ENCODE measurements around the gene PFDN2.

DNA sequence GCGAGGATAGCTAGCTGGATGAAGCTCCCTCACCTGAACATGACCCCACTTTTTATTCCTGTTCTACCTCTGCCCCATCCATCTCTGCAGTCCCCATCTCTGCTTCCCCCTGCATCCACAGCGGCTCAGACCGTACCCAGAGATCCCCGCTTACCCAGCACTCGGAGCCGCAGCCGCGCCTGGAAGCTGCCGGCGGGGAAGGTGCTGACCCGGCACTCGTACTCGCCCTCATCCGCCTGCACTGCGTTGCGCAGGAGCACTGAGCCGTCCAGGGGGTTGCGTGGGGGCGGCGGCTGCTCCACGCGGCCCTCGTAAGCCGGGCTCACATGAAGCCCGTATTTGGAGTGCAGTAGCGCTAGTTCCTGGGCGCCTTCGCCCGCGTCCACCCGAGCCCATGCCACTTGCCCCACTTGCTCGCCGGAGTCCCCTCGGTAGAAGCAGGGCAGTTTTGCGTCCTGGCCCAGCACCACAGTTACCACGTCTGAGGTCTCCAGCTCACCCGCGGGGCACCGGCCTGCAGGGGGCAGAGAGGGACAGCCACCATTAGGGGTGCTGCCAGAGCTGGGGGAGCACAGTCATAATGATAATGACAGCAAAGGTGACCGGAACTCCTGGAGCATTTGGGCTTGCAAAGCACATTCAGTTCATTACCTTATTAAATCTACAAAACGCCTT, 38.3 kb downstream of the PFDN2 start:
- TF ChIP-seq, protein P1, sequence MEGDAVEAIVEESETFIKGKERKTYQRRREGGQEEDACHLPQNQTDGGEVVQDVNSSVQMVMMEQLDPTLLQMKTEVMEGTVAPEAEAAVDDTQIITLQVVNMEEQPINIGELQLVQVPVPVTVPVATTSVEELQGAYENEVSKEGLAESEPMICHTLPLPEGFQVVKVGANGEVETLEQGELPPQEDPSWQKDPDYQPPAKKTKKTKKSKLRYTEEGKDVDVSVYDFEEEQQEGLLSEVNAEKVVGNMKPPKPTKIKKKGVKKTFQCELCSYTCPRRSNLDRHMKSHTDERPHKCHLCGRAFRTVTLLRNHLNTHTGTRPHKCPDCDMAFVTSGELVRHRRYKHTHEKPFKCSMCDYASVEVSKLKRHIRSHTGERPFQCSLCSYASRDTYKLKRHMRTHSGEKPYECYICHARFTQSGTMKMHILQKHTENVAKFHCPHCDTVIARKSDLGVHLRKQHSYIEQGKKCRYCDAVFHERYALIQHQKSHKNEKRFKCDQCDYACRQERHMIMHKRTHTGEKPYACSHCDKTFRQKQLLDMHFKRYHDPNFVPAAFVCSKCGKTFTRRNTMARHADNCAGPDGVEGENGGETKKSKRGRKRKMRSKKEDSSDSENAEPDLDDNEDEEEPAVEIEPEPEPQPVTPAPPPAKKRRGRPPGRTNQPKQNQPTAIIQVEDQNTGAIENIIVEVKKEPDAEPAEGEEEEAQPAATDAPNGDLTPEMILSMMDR (conservative IDR thresholded peaks at IDR 0.05; ENCODE audit: low read depth in 2 of 2): peak; percentile 43 to 57
- TF ChIP-seq, protein P2, sequence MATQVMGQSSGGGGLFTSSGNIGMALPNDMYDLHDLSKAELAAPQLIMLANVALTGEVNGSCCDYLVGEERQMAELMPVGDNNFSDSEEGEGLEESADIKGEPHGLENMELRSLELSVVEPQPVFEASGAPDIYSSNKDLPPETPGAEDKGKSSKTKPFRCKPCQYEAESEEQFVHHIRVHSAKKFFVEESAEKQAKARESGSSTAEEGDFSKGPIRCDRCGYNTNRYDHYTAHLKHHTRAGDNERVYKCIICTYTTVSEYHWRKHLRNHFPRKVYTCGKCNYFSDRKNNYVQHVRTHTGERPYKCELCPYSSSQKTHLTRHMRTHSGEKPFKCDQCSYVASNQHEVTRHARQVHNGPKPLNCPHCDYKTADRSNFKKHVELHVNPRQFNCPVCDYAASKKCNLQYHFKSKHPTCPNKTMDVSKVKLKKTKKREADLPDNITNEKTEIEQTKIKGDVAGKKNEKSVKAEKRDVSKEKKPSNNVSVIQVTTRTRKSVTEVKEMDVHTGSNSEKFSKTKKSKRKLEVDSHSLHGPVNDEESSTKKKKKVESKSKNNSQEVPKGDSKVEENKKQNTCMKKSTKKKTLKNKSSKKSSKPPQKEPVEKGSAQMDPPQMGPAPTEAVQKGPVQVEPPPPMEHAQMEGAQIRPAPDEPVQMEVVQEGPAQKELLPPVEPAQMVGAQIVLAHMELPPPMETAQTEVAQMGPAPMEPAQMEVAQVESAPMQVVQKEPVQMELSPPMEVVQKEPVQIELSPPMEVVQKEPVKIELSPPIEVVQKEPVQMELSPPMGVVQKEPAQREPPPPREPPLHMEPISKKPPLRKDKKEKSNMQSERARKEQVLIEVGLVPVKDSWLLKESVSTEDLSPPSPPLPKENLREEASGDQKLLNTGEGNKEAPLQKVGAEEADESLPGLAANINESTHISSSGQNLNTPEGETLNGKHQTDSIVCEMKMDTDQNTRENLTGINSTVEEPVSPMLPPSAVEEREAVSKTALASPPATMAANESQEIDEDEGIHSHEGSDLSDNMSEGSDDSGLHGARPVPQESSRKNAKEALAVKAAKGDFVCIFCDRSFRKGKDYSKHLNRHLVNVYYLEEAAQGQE (IDR thresholded peaks at IDR 0.05; ENCODE audit: unreplicated experiment): no peak
- no peak for TF ChIP-seq POLR2AphosphoS5 (IDR thresholded peaks at IDR 0.05; ENCODE audit: low read depth)
- TF ChIP-seq EZH2 (IDR thresholded peaks at IDR 0.05; ENCODE audit: low read depth, unreplicated experiment): no peak
